Fibroblast of mammary gland (primary cell): ENCODE measurements around the gene ERGIC3.
A peak's percentile ranks its signal among the peaks of the same experiment; 100 is the strongest.

Experiments
- DNase-seq: peaks from one replicate; pipeline ENCODE4 v3.0.0-alpha.2; 2010; ENCODE audit warnings: low read depth
- H3K4me3 ChIP-seq: 2 replicates; pipeline ENCODE4 v1.5.1; 2011; ENCODE audit warnings: low read depth, mild to moderate bottlenecking, low read length, moderate library complexity; ENCODE audit not compliant: control insufficient read depth
- TF ChIP-seq, protein P1 (sequence below): conservative IDR thresholded peaks from 2 replicates; pipeline ENCODE4 v1.5.1; 2011; ENCODE audit warnings: low read depth, low read length, inconsistent platforms; ENCODE audit not compliant: control insufficient read depth, insufficient read depth

Gene ERGIC3

GRCh38 chr20:35518955-35519354 lies 22.9 kb upstream of the ERGIC3 start:
- TF ChIP-seq, protein P1, sequence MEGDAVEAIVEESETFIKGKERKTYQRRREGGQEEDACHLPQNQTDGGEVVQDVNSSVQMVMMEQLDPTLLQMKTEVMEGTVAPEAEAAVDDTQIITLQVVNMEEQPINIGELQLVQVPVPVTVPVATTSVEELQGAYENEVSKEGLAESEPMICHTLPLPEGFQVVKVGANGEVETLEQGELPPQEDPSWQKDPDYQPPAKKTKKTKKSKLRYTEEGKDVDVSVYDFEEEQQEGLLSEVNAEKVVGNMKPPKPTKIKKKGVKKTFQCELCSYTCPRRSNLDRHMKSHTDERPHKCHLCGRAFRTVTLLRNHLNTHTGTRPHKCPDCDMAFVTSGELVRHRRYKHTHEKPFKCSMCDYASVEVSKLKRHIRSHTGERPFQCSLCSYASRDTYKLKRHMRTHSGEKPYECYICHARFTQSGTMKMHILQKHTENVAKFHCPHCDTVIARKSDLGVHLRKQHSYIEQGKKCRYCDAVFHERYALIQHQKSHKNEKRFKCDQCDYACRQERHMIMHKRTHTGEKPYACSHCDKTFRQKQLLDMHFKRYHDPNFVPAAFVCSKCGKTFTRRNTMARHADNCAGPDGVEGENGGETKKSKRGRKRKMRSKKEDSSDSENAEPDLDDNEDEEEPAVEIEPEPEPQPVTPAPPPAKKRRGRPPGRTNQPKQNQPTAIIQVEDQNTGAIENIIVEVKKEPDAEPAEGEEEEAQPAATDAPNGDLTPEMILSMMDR, result no peak
- no peak for DNase-seq
- H3K4me3 ChIP-seq, result no peak overlapping the region

- TF ChIP-seq, protein P1, result peak; percentile 67
- H3K4me3 ChIP-seq, result no peak overlapping the region
- DNase-seq, result peak; percentile 7
Observed at GRCh38 chr20:35523298-35523888, 18.5 kb upstream of the ERGIC3 start.

DNA sequence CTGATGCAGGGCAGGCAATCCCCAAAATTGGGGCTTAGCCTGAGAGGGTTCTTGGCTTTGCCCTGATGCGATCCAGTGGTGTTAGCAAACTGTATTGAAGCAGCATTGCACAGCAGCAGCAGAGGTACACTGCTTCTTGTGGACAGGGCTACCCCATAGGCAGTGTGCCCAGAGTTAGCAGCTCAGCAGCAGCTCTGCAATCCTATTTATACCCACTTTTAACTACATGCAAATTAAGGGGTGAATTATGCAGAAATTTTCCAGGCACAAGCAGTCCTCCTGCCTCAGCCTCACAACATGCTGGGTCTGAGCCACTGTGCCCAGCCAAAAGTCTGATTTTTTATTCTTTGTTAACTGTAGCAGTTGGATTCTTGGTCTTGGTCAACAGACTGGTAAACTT lies 16.2 kb upstream of the ERGIC3 start:
- DNase-seq, result no peak
- no peak overlapping the region for H3K4me3 ChIP-seq
- TF ChIP-seq, protein P1, result no peak

GRCh38 chr20:35527122-35527769 lies 14.6 kb upstream of the ERGIC3 start:
- TF ChIP-seq, protein P1, result no peak
- no peak for DNase-seq

GRCh38 chr20:35529552-35529951 lies 12.3 kb upstream of the ERGIC3 start, which contains the start of gene C20orf173:
C20orf173 (minus strand) TSS chr20:35529652; CDS start chr20:35529373, 279 bp downstream.
- no peak within 1 kb of the TSS for H3K4me3 ChIP-seq
- TF ChIP-seq, protein P1, result no peak
- no peak for DNase-seq

More at GRCh38 chr20:35527122-35527769, 14.6 kb upstream of the ERGIC3 start:
- H3K4me3 ChIP-seq, result no peak overlapping the region

GRCh38 chr20:35539756-35540212 lies 2.1 kb upstream of the ERGIC3 start:
- TF ChIP-seq, protein P1, result no peak
- DNase-seq, result no peak
- no peak overlapping the region for H3K4me3 ChIP-seq
